Nephron progenitor cell (in vitro differentiated cells): ENCODE results near the gene LUZP2.
"Not testable (repeated sequence)": the region's sequence is repeated elsewhere in the genome, so short reads cannot be mapped to it uniquely, and the experiment has no call there.

Source experiments
- DNase-seq: peaks from one replicate; pipeline ENCODE4 v3.0.0; 2021
- H3K27ac Mint-ChIP-seq: 2 replicates; pipeline ENCODE4 v1.8.0; 2021; ENCODE audit warnings: mild to moderate bottlenecking, moderate library complexity, mixed read lengths
- H3K27me3 Mint-ChIP-seq: 2 replicates; pipeline ENCODE4 v1.8.0; 2021; ENCODE audit warnings: mild to moderate bottlenecking, low read depth, mixed read lengths; ENCODE audit not compliant: poor library complexity
- H3K36me3 Mint-ChIP-seq: 2 replicates; pipeline ENCODE4 v1.8.0; 2021; ENCODE audit warnings: low read depth, mixed read lengths
- H3K4me1 Mint-ChIP-seq: 2 replicates; pipeline ENCODE4 v1.8.0; 2021; ENCODE audit warnings: mixed read lengths
- H3K4me3 Mint-ChIP-seq: 2 replicates; pipeline ENCODE4 v1.8.0; 2021; ENCODE audit warnings: mild to moderate bottlenecking, moderate library complexity, mixed read lengths
- H3K9me3 Mint-ChIP-seq: 2 replicates; pipeline ENCODE4 v1.8.0; 2021; ENCODE audit warnings: mild to moderate bottlenecking, moderate library complexity, mixed read lengths
- CTCF ChIP-seq: fragments of 200-600 bp; sonication (generic); IDR thresholded peaks from 2 replicates; pipeline ENCODE4 v1.5.0; 2021; ENCODE audit warnings: antibody characterized with exemption

LUZP2 gene

GRCh38 chr11:24963852-24964251 is 467.0 kb downstream of the LUZP2 start:
- Mint-ChIP-seq H3K9me3 (peaks cover 19% of the 10 kb centered on the region), H3K36me3 (no peaks in the 10 kb centered on the region), H3K4me3 (no peak overlapping the region), H3K27me3 (peaks cover 5% of the 10 kb centered on the region), H3K4me1 (no peaks in the 10 kb centered on the region), H3K27ac (no peak overlapping the region)
- DNase-seq, result no peak
- TF ChIP-seq CTCF, result no peak

- H3K36me3 Mint-ChIP-seq, result no peaks in the 10 kb centered on the region
- H3K4me3 Mint-ChIP-seq, result no peak overlapping the region
- H3K27me3 Mint-ChIP-seq, result peaks cover 5% of the 10 kb centered on the region
- H3K4me1 Mint-ChIP-seq, result no peaks in the 10 kb centered on the region
- no peak for DNase-seq
- no peak for TF ChIP-seq CTCF
- peaks cover 19% of the 10 kb centered on the region for H3K9me3 Mint-ChIP-seq
- no peak overlapping the region for H3K27ac Mint-ChIP-seq
These were observed 468.9 kb downstream of the LUZP2 start for GRCh38 chr11:24965748-24966147.

GRCh38 chr11:24993903-24994302 is 497.1 kb downstream of the LUZP2 start:
- DNase-seq, H3K36me3 Mint-ChIP-seq: not testable (repeated sequence)

GRCh38 chr11:24999929-25000328 is 503.1 kb downstream of the LUZP2 start:
- not testable (repeated sequence) for H3K36me3 Mint-ChIP-seq, DNase-seq, H3K4me1 Mint-ChIP-seq, H3K4me3 Mint-ChIP-seq, H3K27me3 Mint-ChIP-seq, H3K27ac Mint-ChIP-seq
- H3K9me3 Mint-ChIP-seq, result peaks cover 19% of the 10 kb centered on the region

More at GRCh38 chr11:24993903-24994302, 497.1 kb downstream of the LUZP2 start:
- not testable (repeated sequence) for H3K27me3 Mint-ChIP-seq, H3K9me3 Mint-ChIP-seq, H3K27ac Mint-ChIP-seq, H3K4me1 Mint-ChIP-seq, H3K4me3 Mint-ChIP-seq

GRCh38 chr11:25037431-25037830 is 540.6 kb downstream of the LUZP2 start:
- H3K27ac Mint-ChIP-seq, result no peak overlapping the region
- no peak for DNase-seq
- H3K27me3 Mint-ChIP-seq, result peaks cover 3% of the 10 kb centered on the region
- no peaks in the 10 kb centered on the region for H3K36me3 Mint-ChIP-seq
- TF ChIP-seq CTCF, result no peak
- no peaks in the 10 kb centered on the region for H3K9me3 Mint-ChIP-seq
- H3K4me3 Mint-ChIP-seq, result no peak overlapping the region
- no peaks in the 10 kb centered on the region for H3K4me1 Mint-ChIP-seq

- Mint-ChIP-seq H3K4me1 (no peaks in the 10 kb centered on the region), H3K4me3 (no peak overlapping the region), H3K36me3 (no peaks in the 10 kb centered on the region), H3K9me3 (no peaks in the 10 kb centered on the region), H3K27ac (no peak overlapping the region), H3K27me3 (peaks cover 3% of the 10 kb centered on the region)
- TF ChIP-seq CTCF, result no peak
- no peak for DNase-seq
These were observed 541.3 kb downstream of the LUZP2 start for GRCh38 chr11:25038131-25038530.

- Mint-ChIP-seq H3K4me1 (no peaks in the 10 kb centered on the region), H3K9me3 (no peaks in the 10 kb centered on the region), H3K27ac (no peak overlapping the region), H3K4me3 (no peak overlapping the region), H3K36me3 (no peaks in the 10 kb centered on the region), H3K27me3 (peaks cover 2% of the 10 kb centered on the region)
- DNase-seq, result no peak
- no peak for TF ChIP-seq CTCF
These were observed 542.3 kb downstream of the LUZP2 start for GRCh38 chr11:25039165-25039564.
